Panc1 (cell line): Measurements from ENCODE around the gene RASSF7. TPM values are rescaled to one million over a fixed set of nuclear protein-coding genes. Genes with fewer than 3 reads are reported as not detected.
A peak's percentile ranks its signal among the peaks of the same experiment; 100 is the strongest.

Source experiments
- ATAC-seq: fragments of 200-7000 bp; cut with Tn5 transposase; 2 replicates; pipeline ENCODE4 v1.9.1; 2020; ENCODE audit warnings: mild to moderate bottlenecking, moderate library complexity
- BruUV-seq: library from RNA; stranded (reverse); fragments of 400-500 nt; replicated peaks from 2 replicates; lab custom pipeline; 2021; lab: Mats Ljungman, UMichigan
- CTCF ChIA-PET: fragments of 300-600 bp; sonication (Branson Sonifier 250); formaldehyde crosslinking; loops from one replicate; lab custom pipeline; 2022; ENCODE audit warnings: antibody characterized with exemption; lab: Charles Lee
- POLR2A ChIA-PET: fragments of 300-600 bp; sonication (Branson Sonifier 250); formaldehyde crosslinking; loops from one replicate; lab custom pipeline; 2022; ENCODE audit warnings: antibody characterized with exemption; lab: Charles Lee
- DNase-seq: peaks from one replicate; pipeline ENCODE4 v3.0.0-alpha.2; 2010; ENCODE audit warnings: low read depth, low spot score
- H3K27ac ChIP-seq: 2 replicates; pipeline ENCODE4 v1.5.1; 2011; ENCODE audit warnings: mild to moderate bottlenecking, low read length, inconsistent platforms
- H3K27me3 ChIP-seq: fragments of 200-500 bp; sonication (Bioruptor generic); 2 replicates; pipeline ENCODE4 v1.6.0; 2014; ENCODE audit warnings: low read length, inconsistent platforms; ENCODE audit not compliant: control insufficient read depth, insufficient read depth
- H3K36me3 ChIP-seq: fragments of 200-500 bp; sonication (Bioruptor generic); 2 replicates; pipeline ENCODE4 v1.5.1; 2014; ENCODE audit warnings: inconsistent platforms, mild to moderate bottlenecking, low read length, moderate library complexity; ENCODE audit not compliant: control insufficient read depth, insufficient read depth
- H3K4me1 ChIP-seq: 2 replicates; pipeline ENCODE4 v1.5.1; 2011; ENCODE audit warnings: inconsistent platforms, mild to moderate bottlenecking, low read length, moderate library complexity; ENCODE audit not compliant: control insufficient read depth, insufficient read depth
- H3K4me3 ChIP-seq, 2 experiments: 2 replicates each; pipeline ENCODE4 v1.5.1; 2011 to 2012; ENCODE audit warnings: low read depth in 2 of 2, low read length in 2 of 2, mild to moderate bottlenecking in 2 of 2, inconsistent platforms in 1 of 2, moderate library complexity in 1 of 2
- H3K9me3 ChIP-seq: fragments of 200-500 bp; sonication (Bioruptor generic); 2 replicates; pipeline ENCODE4 v1.5.1; 2014; ENCODE audit warnings: low read depth, mild to moderate bottlenecking, inconsistent platforms, low read length, moderate library complexity; ENCODE audit not compliant: control insufficient read depth, insufficient read depth
- POLR2AphosphoS5 ChIP-seq: IDR thresholded peaks from 2 replicates; pipeline ENCODE4 v1.6.1; 2012; ENCODE audit warnings: mild to moderate bottlenecking, low read depth, low read length, moderate library complexity
- SIN3A ChIP-seq: IDR thresholded peaks from 2 replicates; pipeline ENCODE4 v1.6.1; 2012; ENCODE audit warnings: low read depth, mild to moderate bottlenecking, low read length, moderate library complexity, borderline replicate concordance; ENCODE audit not compliant: insufficient read depth
- TCF7L2 ChIP-seq: IDR thresholded peaks from 2 replicates; pipeline ENCODE4 v1.6.1; 2011; ENCODE audit warnings: mild to moderate bottlenecking, low read depth, low read length, inconsistent platforms
- in situ Hi-C: cut with HindIII; loops from 2 replicates; pipeline ENCODE4 v1.10.0; 2016; ENCODE audit warnings: low sequenced_read_pairs, low pct_unique_long_range_greater_than_20kb
- intact Hi-C: fragments of 100-400 bp; cut with micrococcal nuclease; formaldehyde crosslinking; loops from one replicate; pipeline ENCODE4 v1.10.0; 2022; ENCODE audit not compliant: unreplicated experiment
- total RNA-seq: library from RNA; stranded (reverse); gene quantifications from one replicate; pipeline ENCODE4 v1.2.1, GENCODE V29; 2021; ENCODE audit not compliant: unreplicated experiment
- TF ChIP-seq, protein P1 (sequence below), 2 experiments: IDR thresholded peaks; 2 replicates each; pipeline ENCODE4 v1.6.1; 2011 to 2012; ENCODE audit warnings: low read depth in 2 of 2, control low read depth in 1 of 2, low read length in 1 of 2, mild to moderate bottlenecking in 1 of 2, moderate library complexity in 1 of 2; ENCODE audit not compliant: insufficient read depth in 1 of 2
- TF ChIP-seq, protein P2 (sequence below): fragments of 450-650 bp; IDR thresholded peaks from 2 replicates; pipeline ENCODE4 v1.5.1; 2017; ENCODE audit warnings: mild to moderate bottlenecking

The RASSF7 gene
- total RNA-seq, 1 experiment from 2014 or later, result 81.8 TPM

GRCh38 chr11:528166-528814 is 32.5 kb upstream of the RASSF7 start:
- no TSS peak for BruUV-seq
- Histone ChIP-seq H3K27ac (no peak overlapping the region), H3K4me3 (no peak overlapping the region), H3K36me3 (peaks cover 1% of the 10 kb centered on the region; the same call in 1 of the 2 replicates), H3K27me3 (no peaks in the 10 kb centered on the region), H3K9me3 (no peaks in the 10 kb centered on the region), H3K4me1 (peaks cover 3% of the 10 kb centered on the region; the same call in 1 of the 2 replicates)
- in situ Hi-C loops (no loop called here), intact Hi-C loops (no loop called here)
- POLR2A ChIA-PET, result no interaction called here
- TF ChIP-seq, protein P1, sequence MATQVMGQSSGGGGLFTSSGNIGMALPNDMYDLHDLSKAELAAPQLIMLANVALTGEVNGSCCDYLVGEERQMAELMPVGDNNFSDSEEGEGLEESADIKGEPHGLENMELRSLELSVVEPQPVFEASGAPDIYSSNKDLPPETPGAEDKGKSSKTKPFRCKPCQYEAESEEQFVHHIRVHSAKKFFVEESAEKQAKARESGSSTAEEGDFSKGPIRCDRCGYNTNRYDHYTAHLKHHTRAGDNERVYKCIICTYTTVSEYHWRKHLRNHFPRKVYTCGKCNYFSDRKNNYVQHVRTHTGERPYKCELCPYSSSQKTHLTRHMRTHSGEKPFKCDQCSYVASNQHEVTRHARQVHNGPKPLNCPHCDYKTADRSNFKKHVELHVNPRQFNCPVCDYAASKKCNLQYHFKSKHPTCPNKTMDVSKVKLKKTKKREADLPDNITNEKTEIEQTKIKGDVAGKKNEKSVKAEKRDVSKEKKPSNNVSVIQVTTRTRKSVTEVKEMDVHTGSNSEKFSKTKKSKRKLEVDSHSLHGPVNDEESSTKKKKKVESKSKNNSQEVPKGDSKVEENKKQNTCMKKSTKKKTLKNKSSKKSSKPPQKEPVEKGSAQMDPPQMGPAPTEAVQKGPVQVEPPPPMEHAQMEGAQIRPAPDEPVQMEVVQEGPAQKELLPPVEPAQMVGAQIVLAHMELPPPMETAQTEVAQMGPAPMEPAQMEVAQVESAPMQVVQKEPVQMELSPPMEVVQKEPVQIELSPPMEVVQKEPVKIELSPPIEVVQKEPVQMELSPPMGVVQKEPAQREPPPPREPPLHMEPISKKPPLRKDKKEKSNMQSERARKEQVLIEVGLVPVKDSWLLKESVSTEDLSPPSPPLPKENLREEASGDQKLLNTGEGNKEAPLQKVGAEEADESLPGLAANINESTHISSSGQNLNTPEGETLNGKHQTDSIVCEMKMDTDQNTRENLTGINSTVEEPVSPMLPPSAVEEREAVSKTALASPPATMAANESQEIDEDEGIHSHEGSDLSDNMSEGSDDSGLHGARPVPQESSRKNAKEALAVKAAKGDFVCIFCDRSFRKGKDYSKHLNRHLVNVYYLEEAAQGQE (IDR thresholded peaks at IDR 0.05; ENCODE audit: insufficient read depth in 1 of 2, low read depth in 2 of 2, low read length in 1 of 2), result 0 out of 4 replicates have a peak, but pooled peaks of 1 of the 2 experiments have one; percentile 43
- TF ChIP-seq POLR2AphosphoS5, result no peak
- TF ChIP-seq SIN3A, result no peak
- ATAC-seq (no peak), DNase-seq (no peak)
- CTCF ChIA-PET, result no interaction called here

GRCh38 chr11:528815-529727 is 31.7 kb upstream of the RASSF7 start:
- peaks cover 3% of the 10 kb centered on the region; the same call in 1 of the 2 replicates for H3K36me3 ChIP-seq
- DNase-seq (no peak), ATAC-seq (0 out of 2 replicates have a peak, but pooled peaks have one; percentile 3)
- H3K27ac ChIP-seq, result no peak overlapping the region
- ChIA-PET POLR2A (no interaction called here), CTCF (no interaction called here)
- intact Hi-C loops (no loop called here), in situ Hi-C loops (no loop called here)
- no peak overlapping the region for H3K4me3 ChIP-seq
- H3K9me3 ChIP-seq, result no peaks in the 10 kb centered on the region
- no TSS peak for BruUV-seq
- no peaks in the 10 kb centered on the region for H3K27me3 ChIP-seq
- peaks cover 10% of the 10 kb centered on the region for H3K4me1 ChIP-seq
- TF ChIP-seq, protein P1 (IDR thresholded peaks at IDR 0.05; ENCODE audit: insufficient read depth in 1 of 2, low read depth in 2 of 2, low read length in 1 of 2), result no peak
- TF ChIP-seq, protein P2, sequence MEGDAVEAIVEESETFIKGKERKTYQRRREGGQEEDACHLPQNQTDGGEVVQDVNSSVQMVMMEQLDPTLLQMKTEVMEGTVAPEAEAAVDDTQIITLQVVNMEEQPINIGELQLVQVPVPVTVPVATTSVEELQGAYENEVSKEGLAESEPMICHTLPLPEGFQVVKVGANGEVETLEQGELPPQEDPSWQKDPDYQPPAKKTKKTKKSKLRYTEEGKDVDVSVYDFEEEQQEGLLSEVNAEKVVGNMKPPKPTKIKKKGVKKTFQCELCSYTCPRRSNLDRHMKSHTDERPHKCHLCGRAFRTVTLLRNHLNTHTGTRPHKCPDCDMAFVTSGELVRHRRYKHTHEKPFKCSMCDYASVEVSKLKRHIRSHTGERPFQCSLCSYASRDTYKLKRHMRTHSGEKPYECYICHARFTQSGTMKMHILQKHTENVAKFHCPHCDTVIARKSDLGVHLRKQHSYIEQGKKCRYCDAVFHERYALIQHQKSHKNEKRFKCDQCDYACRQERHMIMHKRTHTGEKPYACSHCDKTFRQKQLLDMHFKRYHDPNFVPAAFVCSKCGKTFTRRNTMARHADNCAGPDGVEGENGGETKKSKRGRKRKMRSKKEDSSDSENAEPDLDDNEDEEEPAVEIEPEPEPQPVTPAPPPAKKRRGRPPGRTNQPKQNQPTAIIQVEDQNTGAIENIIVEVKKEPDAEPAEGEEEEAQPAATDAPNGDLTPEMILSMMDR, result no peak
- TF ChIP-seq SIN3A (no peak), POLR2AphosphoS5 (no peak), TCF7L2 (no peak)
